WTC11 (cell line): ENCODE results near the gene UROC1.

ENCODE experiments used
- CTCF ChIP-seq: fragments of 200-600 bp; IDR thresholded peaks from 2 replicates; pipeline ENCODE4 v1.8.0; 2022; ENCODE audit warnings: antibody characterized with exemption
- NR3C1 ChIP-seq: sonication (generic); formaldehyde crosslinking; conservative IDR thresholded peaks from 2 replicates; pipeline ENCODE4 v1.8.1; 2023; ENCODE audit warnings: low read depth, mild to moderate bottlenecking, missing genetic modification reagents

- TF ChIP-seq CTCF (no peak), NR3C1 (CRISPR knock-in tag) (no peak)
Measured at GRCh38 chr3:126494204-126494969, 23.2 kb downstream of the UROC1 start.
